Neural cell (in vitro differentiated cells): Measurements from ENCODE around the gene DBNDD1.

Source experiments
- EZH2 ChIP-seq: fragments of 200-600, 300-800 bp; shearing (Covaris generic), sonication (generic); IDR thresholded peaks from 2 replicates; pipeline ENCODE4 v1.6.1; 2014; ENCODE audit warnings: antibody characterized with exemption, low read length, borderline replicate concordance, mild to moderate bottlenecking; ENCODE audit not compliant: insufficient read depth, poor library complexity, severe bottlenecking
- POLR2AphosphoS5 ChIP-seq: IDR thresholded peaks from 2 replicates; pipeline ENCODE4 v1.6.1; 2012
- SMC3 ChIP-seq: fragments of 450-650 bp; conservative IDR thresholded peaks from 2 replicates; pipeline ENCODE4 v1.6.1; 2014; ENCODE audit warnings: antibody characterized with exemption, mild to moderate bottlenecking, moderate library complexity; ENCODE audit not compliant: poor library complexity
- TF ChIP-seq, protein P1 (sequence below): fragments of 450-650 bp; IDR thresholded peaks from 2 replicates; pipeline ENCODE4 v1.5.1; 2014; ENCODE audit warnings: antibody characterized with exemption, mild to moderate bottlenecking, moderate library complexity; ENCODE audit not compliant: poor library complexity, severe bottlenecking

DNA sequence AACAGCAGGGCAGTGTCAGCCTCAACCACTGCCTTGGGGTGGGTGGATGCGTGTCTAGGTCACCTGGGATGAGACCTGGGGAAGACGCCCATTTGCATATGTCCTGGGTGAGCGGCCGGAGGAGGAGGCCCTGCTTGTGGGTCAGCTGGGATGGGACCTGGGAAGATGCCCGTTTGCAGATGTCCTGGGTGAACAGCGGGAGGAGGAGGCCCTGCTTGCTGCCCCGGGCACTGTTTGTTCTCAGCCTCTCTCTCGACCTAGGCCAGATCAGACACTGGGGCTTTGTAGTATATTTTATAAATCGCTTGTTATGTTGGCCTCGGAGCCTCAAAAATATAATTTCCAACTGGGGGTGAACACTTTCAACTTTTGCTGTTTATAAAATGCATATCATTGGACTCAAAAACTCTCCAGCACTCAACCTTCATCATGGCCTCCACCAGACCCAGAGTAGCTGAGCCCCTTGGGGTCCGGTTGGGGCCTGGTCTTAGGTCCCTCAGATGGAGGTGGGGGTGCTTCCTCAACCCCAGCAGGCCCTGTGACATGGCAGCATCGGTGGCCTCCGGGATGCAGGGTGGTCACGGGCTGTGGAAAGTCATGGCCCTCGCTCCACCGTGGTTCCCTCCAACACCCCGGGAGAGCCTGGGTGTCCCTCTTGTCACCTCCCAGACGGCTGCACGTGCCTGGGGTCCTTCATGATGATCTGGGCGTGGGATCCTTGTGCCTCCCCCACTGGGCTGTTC lies 17.3 kb downstream of the DBNDD1 start:
- TF ChIP-seq, protein P1, sequence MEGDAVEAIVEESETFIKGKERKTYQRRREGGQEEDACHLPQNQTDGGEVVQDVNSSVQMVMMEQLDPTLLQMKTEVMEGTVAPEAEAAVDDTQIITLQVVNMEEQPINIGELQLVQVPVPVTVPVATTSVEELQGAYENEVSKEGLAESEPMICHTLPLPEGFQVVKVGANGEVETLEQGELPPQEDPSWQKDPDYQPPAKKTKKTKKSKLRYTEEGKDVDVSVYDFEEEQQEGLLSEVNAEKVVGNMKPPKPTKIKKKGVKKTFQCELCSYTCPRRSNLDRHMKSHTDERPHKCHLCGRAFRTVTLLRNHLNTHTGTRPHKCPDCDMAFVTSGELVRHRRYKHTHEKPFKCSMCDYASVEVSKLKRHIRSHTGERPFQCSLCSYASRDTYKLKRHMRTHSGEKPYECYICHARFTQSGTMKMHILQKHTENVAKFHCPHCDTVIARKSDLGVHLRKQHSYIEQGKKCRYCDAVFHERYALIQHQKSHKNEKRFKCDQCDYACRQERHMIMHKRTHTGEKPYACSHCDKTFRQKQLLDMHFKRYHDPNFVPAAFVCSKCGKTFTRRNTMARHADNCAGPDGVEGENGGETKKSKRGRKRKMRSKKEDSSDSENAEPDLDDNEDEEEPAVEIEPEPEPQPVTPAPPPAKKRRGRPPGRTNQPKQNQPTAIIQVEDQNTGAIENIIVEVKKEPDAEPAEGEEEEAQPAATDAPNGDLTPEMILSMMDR: no peak
- TF ChIP-seq EZH2 (no peak), SMC3 (no peak), POLR2AphosphoS5 (no peak)
